Iris pigment epithelial cell (primary cell): ENCODE data around the gene HDGFL2.
A peak's percentile ranks its signal among the peaks of the same experiment; 100 is the strongest.

Source experiments
- DNase-seq: peaks from one replicate; pipeline ENCODE4 v3.0.0-alpha.2; 2011; ENCODE audit warnings: low read depth

The HDGFL2 gene

DNA sequence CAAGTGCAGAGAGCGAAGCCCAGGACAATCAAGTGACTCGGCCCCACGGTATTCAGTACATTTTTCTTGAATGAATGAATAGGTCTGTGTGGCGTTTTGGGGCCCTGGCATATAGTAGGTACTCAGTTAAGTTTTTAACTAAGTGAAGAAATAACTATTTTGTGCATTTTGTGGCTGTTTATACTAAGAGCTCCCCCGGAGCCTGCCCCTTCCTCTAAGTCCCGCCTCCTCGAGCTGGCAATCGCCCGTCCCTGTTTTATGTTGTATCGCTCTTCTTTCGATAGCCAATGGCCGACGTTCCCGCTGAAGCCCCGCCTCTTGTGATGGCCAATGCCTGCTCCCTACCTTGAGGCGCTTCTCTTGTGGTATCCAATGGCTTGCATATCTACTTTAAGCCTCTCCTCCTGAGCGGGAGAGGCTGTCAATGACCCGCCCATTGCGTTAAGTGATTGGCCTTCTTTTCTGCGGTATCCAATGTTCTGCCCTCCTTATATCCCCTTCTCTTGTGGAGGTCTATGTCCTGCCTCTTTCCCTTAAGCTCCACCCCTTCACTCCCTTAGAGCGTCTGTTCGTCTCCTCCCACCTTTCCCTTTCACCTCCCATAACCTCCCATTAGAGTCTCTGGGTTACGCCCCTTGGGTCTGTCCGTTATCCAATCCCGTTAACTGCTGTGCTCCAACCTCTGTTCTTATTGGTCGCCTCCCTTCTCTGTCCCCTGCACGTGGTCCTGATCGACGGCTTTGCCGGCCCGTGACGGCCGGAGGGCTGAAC lies 509 bp upstream of the HDGFL2 start:
- DNase-seq: peak; percentile 100

DNA sequence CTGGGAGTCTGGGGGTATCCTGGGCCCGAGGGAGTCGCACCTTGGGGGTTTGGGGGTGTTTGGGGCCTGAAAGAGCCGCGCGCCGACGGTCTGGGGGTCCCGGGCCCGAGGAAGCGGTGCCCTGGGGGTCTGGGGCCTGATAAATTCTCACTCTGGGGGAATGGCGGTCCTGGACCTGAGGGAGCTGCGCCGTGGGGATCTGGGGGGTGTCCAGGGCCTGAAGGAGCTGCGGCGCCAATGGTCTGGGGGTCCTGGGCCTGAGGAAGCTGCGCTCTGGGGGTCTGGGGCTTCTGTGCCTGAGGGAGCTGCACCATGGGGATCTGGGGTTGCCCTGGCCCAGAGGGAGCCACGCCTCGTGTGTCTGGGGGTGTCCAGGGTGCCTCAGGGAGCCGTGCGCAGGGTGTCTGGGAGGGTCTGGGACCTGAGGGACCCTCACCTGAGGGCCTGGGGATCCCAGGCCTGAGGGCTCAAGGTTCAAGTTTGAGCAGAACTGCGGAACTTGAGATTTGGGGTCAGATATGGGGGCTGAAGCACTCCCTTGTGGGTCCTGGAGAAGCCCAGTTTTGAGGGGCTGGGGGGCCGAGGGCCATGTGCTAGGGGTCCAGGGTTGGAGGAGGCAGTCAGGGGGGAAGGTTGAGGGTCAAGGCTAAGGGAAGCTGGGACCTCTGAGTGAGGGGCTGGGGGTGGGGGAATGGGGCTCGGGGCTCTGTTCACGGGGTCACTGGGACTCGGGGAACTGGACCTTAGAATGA lies 1.1 kb downstream of the HDGFL2 start:
- no peak for DNase-seq

- no peak for DNase-seq
These were observed 1.8 kb downstream of the HDGFL2 start for GRCh38 chr19:4473763-4474513.

DNA sequence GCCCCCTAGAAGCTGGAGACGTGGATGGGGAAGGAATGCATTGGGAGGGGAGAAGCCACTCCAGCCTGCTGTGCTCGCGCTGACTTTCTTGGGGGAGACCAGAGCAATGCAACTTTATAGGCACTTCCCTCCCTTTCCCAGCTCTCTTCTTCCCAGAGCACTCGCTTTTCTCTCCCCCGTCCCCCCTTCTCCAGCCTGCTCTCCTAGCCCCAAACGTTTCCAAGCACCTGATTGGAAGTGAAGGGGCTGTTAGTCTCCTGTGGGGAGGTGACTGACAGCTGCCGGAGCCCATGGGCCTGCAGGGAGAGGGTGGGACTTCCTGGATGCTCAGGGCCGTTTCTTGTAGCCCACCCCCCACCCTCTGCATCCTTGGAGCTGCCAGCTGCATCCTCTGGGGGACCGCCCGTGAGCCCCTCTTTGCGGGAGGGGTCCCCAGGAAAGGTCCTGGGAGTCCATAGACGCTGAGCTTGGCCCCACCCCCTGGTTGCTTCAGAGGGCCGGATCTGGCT lies 2.5 kb downstream of the HDGFL2 start:
- peak; percentile 81 for DNase-seq

- no peak for DNase-seq
These were observed 5.1 kb downstream of the HDGFL2 start for GRCh38 chr19:4477034-4477801.

DNA sequence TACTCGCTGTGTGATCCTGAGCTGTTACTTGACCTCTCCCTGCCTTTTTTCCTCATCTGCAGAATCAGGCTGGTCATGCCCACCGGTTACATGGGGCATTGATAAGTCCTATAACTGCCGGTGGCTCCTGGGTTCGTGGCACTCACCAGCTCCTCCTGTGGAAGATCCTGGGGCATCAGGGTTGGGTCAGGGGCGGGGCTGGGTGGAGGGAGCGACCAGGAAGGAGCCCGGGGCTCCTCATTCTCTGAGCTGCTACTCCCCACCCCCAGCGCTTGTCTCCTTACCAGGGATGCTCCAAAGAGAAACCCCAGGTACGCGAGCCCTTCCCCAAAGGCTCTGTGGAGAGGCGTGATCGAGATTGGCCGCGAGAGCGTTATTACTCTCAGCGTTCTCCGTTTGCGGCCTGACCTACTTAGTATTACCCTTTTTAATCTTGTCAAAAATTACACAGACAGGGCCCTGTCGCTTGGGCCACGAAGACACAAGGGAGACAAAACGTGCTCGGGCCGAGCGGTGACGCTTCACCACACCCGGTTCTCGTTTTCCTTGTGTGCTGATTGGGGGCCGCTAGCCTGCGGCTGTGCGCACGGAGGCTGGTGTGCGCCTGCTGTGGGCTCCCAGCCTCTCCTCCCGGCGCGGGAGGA lies 10.7 kb downstream of the HDGFL2 start:
- no peak for DNase-seq

DNA sequence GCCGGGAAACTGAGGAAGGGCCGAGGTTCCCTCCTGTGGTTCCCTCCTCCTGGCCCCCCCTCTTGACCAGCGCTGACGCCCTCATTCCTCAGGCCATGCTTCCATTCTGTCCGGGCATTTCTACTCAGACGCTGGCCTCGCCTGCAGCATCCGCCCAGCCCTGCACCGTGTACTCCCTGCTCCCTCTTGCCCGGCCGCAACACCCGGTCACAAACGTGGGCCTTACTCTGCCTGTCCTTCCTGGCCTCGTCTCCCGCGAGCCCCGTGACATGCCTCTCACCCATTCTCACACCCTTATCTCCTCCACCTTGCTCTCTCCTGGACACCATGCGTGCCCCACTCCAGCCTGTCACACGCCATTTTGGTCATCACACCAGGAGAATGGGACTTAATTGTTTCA lies 11.3 kb downstream of the HDGFL2 start:
- no peak for DNase-seq

DNA sequence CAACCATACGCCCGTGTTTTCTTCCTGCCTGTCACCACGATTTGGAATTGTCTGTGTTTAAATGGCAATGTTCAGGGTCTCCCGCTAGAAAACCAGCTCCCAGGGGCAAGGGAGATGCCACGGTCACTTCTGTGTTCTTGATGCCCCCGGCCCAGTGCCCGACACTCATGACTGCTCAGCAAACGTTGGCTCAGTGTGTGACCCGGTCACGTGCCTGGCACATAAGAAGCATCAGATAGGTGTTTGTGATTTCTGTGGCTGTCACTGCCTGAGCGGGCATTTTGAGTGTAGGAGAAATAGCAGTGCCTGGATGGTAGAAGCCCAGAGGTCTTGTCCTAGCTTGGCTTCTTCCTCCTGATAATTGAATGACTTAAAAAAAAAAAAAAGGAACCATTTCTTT lies 15.5 kb downstream of the HDGFL2 start:
- no peak for DNase-seq

DNA sequence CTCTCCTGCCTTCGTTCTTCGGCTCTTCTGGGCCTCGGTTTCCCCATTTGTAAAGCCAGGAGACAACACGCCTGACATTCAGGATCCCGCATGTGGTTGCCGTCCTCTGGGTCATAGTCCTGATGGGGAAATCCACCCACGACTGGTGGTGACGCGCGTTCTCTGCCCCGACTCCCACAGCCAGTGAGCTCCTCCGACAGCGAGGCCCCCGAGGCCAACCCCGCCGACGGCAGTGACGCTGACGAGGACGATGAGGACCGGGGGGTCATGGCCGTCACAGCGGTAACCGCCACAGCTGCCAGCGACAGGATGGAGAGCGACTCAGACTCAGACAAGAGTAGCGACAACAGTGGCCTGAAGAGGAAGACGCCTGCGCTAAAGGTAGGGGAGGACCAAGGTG lies 16.4 kb downstream of the HDGFL2 start:
- DNase-seq: no peak

- no peak for DNase-seq
These were observed 19.3 kb downstream of the HDGFL2 start for GRCh38 chr19:4491446-4491845.

- no peak for DNase-seq
These were observed 20.4 kb downstream of the HDGFL2 start for GRCh38 chr19:4492337-4493103.

GRCh38 chr19:4493104-4493928 lies 21.2 kb downstream of the HDGFL2 start:
- no peak for DNase-seq

DNA sequence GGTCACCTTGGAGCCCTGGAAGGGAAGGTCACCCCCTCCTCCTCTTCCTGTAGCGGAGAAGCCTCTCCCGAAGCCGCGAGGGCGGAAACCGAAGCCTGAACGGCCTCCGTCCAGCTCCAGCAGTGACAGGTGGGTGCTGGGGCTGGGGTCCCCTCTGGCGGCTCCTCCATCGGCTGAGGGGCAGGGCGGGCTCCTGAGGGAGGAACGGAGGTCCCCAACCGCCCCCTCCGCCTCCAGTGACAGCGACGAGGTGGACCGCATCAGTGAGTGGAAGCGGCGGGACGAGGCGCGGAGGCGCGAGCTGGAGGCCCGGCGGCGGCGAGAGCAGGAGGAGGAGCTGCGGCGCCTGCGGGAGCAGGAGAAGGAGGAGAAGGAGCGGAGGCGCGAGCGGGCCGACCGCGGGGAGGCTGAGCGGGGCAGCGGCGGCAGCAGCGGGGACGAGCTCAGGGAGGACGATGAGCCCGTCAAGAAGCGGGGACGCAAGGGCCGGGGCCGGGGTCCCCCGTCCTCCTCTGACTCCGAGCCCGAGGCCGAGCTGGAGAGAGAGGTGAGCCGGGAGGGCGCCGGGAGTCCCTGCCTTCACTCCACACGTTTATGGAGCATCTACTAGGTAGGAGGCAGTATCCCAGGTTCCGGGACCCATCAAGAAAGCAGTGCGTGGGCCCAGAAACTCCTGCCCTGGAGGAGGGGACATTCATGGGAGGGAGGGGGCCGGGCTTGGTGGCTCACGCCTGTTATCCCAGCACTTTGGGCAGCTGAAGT lies 22.0 kb downstream of the HDGFL2 start:
- no peak for DNase-seq

- DNase-seq: no peak
These were observed 22.6 kb downstream of the HDGFL2 start for GRCh38 chr19:4494691-4495064.

- DNase-seq: no peak
These were observed 23.4 kb downstream of the HDGFL2 start for GRCh38 chr19:4495471-4495870.

GRCh38 chr19:4496304-4496703 lies 24.2 kb downstream of the HDGFL2 start:
- DNase-seq: no peak

- no peak for DNase-seq
These were observed 25.8 kb downstream of the HDGFL2 start for GRCh38 chr19:4497770-4498389.

GRCh38 chr19:4498694-4499093 lies 26.6 kb downstream of the HDGFL2 start:
- DNase-seq: no peak

DNA sequence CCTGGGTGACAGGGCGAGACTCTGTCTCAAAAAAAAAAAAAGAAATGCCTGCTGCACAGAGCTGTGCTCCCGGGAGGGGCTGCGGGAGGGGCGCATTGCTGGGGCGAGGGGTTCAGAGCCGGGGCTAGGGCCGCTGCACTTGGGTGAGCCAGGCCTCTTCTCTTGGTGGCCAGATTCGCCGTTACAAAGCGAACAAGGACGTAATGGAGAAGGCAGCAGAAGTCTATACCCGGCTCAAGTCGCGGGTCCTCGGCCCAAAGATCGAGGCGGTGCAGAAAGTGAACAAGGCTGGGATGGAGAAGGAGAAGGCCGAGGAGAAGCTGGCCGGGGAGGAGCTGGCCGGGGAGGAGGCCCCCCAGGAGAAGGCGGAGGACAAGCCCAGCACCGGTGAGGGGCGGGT lies 27.2 kb downstream of the HDGFL2 start:
- no peak for DNase-seq
